A673 (cell line): ENCODE results near the gene DESI1.

ENCODE experiments used
- CTCF ChIP-seq: fragments of 300-800, 200-600 bp; sonication (generic); conservative IDR thresholded peaks from 2 replicates; pipeline ENCODE4 v1.5.1; 2017; ENCODE audit warnings: low read depth, mild to moderate bottlenecking, antibody characterized with exemption, low read length, moderate library complexity, mixed read lengths
- EZH2 ChIP-seq: fragments of 200-600 bp; sonication (generic); IDR thresholded peaks from 2 replicates; pipeline ENCODE4 v1.6.1; 2017; ENCODE audit warnings: borderline replicate concordance, low read depth, mild to moderate bottlenecking, mixed read lengths, antibody characterized with exemption, low read length; ENCODE audit not compliant: poor library complexity, severe bottlenecking

- TF ChIP-seq CTCF (no peak), EZH2 (no peak)
Measured at GRCh38 chr22:41563051-41563711, 57.7 kb downstream of the DESI1 start.
